ENCODE data around the gene GPR22. TPM values are rescaled to one million over a fixed set of nuclear protein-coding genes. Genes with fewer than 3 reads are reported as not detected.

The GPR22 gene
- total and polyA plus RNA-seq, 5 experiments from 2014 or later, result 0.08 to 0.11 TPM; not detected in 3

GRCh38 chr7:107486041-107486440 lies 16.2 kb downstream of the GPR22 start:
- Mint-ChIP-seq H3K36me3 (peaks cover 0 to 6% (median 0%) of the 10 kb centered on the region in 3 donors), H3K27me3 (no peaks in the 10 kb centered on the region), H3K4me1 (peaks cover 13 to 28% (median 14%) of the 10 kb centered on the region in 4 donors), H3K9me3 (no peaks in the 10 kb centered on the region), H3K27ac (peak overlapping the region in 1 of 10 donors; percentile 24), H3K4me3 (peak overlapping the region in 1 of 10 donors; percentile 38)
- POLR2A ChIA-PET, result no interaction called here
- DNase-seq (no peak), ATAC-seq (no peak)

- POLR2A ChIA-PET, result interaction anchor here (0.8 kb wide), 1 partner anchor 230 kb away, joined by 3 read pairs; no protein-coding TSS in a partner anchor
- H3K4me1 Mint-ChIP-seq, result peaks cover 23 to 58% (median 32%) of the 10 kb centered on the region in 4 donors
- H3K27me3 Mint-ChIP-seq, result no peaks in the 10 kb centered on the region
- ATAC-seq (no peak), DNase-seq (no peak)
- H3K9me3 Mint-ChIP-seq, result peaks cover 0 to 6% (median 0%) of the 10 kb centered on the region in 9 donors
- peaks cover 0 to 15% (median 12%) of the 10 kb centered on the region in 3 donors for H3K36me3 Mint-ChIP-seq
- no peak overlapping the region for H3K27ac Mint-ChIP-seq
- H3K4me3 Mint-ChIP-seq, result no peak overlapping the region
Observed at GRCh38 chr7:107492875-107493274, 23.0 kb downstream of the GPR22 start.

- Mint-ChIP-seq H3K27ac (no peak overlapping the region), H3K9me3 (peaks cover 0 to 10% (median 0%) of the 10 kb centered on the region in 9 donors), H3K4me1 (peaks cover 25 to 59% (median 35%) of the 10 kb centered on the region in 4 donors), H3K27me3 (no peaks in the 10 kb centered on the region), H3K36me3 (peaks cover 0 to 20% (median 17%) of the 10 kb centered on the region in 3 donors), H3K4me3 (peak overlapping the region in 1 of 10 donors; percentile 27)
- POLR2A ChIA-PET, result no interaction called here
- ATAC-seq (no peak), DNase-seq (no peak)
Observed at GRCh38 chr7:107494315-107494751, 24.5 kb downstream of the GPR22 start.

GRCh38 chr7:107494884-107495283 lies 25.0 kb downstream of the GPR22 start:
- H3K27me3 Mint-ChIP-seq, result no peaks in the 10 kb centered on the region
- H3K27ac Mint-ChIP-seq, result peak overlapping the region in 2 of 10 donors; percentile 6 to 63
- peaks cover 0 to 13% (median 0%) of the 10 kb centered on the region in 9 donors for H3K9me3 Mint-ChIP-seq
- peak overlapping the region in 1 of 10 donors; percentile 16 for H3K4me3 Mint-ChIP-seq
- POLR2A ChIA-PET, result no interaction called here
- DNase-seq (no peak), ATAC-seq (no peak)
- H3K36me3 Mint-ChIP-seq, result peaks cover 0 to 23% (median 17%) of the 10 kb centered on the region in 3 donors
- H3K4me1 Mint-ChIP-seq, result peaks cover 27 to 62% (median 35%) of the 10 kb centered on the region in 4 donors

- H3K4me3 Mint-ChIP-seq, result no peak overlapping the region
- peaks cover 23 to 58% (median 32%) of the 10 kb centered on the region in 4 donors for H3K4me1 Mint-ChIP-seq
- H3K27me3 Mint-ChIP-seq, result no peaks in the 10 kb centered on the region
Observed at GRCh38 chr7:107495516-107495915, 25.7 kb downstream of the GPR22 start.

GRCh38 chr7:107499731-107500130 lies 29.9 kb downstream of the GPR22 start:
- no peak overlapping the region for H3K4me3 Mint-ChIP-seq
- no peak for DNase-seq
- POLR2A ChIA-PET, result no interaction called here
- no peak for ATAC-seq
- H3K36me3 Mint-ChIP-seq, result peaks cover 0 to 18% (median 4%) of the 10 kb centered on the region in 3 donors
- peaks cover 12 to 37% (median 29%) of the 10 kb centered on the region in 4 donors for H3K4me1 Mint-ChIP-seq
- H3K27me3 Mint-ChIP-seq, result no peaks in the 10 kb centered on the region
- H3K9me3 Mint-ChIP-seq, result peaks cover 0 to 14% (median 0%) of the 10 kb centered on the region in 9 donors
- no peak overlapping the region for H3K27ac Mint-ChIP-seq

More at GRCh38 chr7:107495516-107495915, 25.7 kb downstream of the GPR22 start:
- POLR2A ChIA-PET, result no interaction called here
- peaks cover 0 to 14% (median 0%) of the 10 kb centered on the region in 9 donors for H3K9me3 Mint-ChIP-seq
- peaks cover 0 to 23% (median 16%) of the 10 kb centered on the region in 3 donors for H3K36me3 Mint-ChIP-seq
- no peak overlapping the region for H3K27ac Mint-ChIP-seq
- DNase-seq (no peak), ATAC-seq (no peak)

GRCh38 chr7:107501593-107501992 lies 31.7 kb downstream of the GPR22 start:
- DNase-seq (peak in 1 of 10 donors; percentile 2), ATAC-seq (no peak)
- Mint-ChIP-seq H3K9me3 (peaks cover 0 to 15% (median 0%) of the 10 kb centered on the region in 9 donors), H3K36me3 (peaks cover 4 to 22% (median 12%) of the 10 kb centered on the region in 3 donors), H3K4me1 (peaks cover 14 to 32% (median 19%) of the 10 kb centered on the region in 4 donors), H3K27ac (no peak overlapping the region), H3K4me3 (no peak overlapping the region), H3K27me3 (no peaks in the 10 kb centered on the region)
- POLR2A ChIA-PET, result interaction anchor here (0.8 kb wide), 1 partner anchor 29 kb away, joined by 3 read pairs; no protein-coding TSS in a partner anchor

GRCh38 chr7:107502154-107502553 lies 32.3 kb downstream of the GPR22 start:
- POLR2A ChIA-PET, result interaction anchor here (0.6 kb wide), 1 partner anchor 61 kb away, joined by 4 read pairs; no protein-coding TSS in a partner anchor
- peak overlapping the region in 1 of 10 donors; percentile 24 for H3K27ac Mint-ChIP-seq
- H3K9me3 Mint-ChIP-seq, result peaks cover 0 to 15% (median 0%) of the 10 kb centered on the region in 9 donors
- DNase-seq (no peak), ATAC-seq (no peak)
- H3K4me3 Mint-ChIP-seq, result no peak overlapping the region
- H3K27me3 Mint-ChIP-seq, result no peaks in the 10 kb centered on the region
- peaks cover 4 to 20% (median 12%) of the 10 kb centered on the region in 3 donors for H3K36me3 Mint-ChIP-seq
- peaks cover 12 to 27% (median 16%) of the 10 kb centered on the region in 4 donors for H3K4me1 Mint-ChIP-seq

- ATAC-seq (no peak), DNase-seq (no peak)
- Mint-ChIP-seq H3K4me1 (peaks cover 14 to 25% (median 17%) of the 10 kb centered on the region in 4 donors), H3K27me3 (no peaks in the 10 kb centered on the region), H3K27ac (no peak overlapping the region), H3K9me3 (peaks cover 0 to 15% (median 0%) of the 10 kb centered on the region in 9 donors), H3K36me3 (peaks cover 4 to 17% (median 14%) of the 10 kb centered on the region in 3 donors), H3K4me3 (no peak overlapping the region)
- POLR2A ChIA-PET, result interaction anchor here (0.6 kb wide), 1 partner anchor 60 kb away, joined by 4 read pairs; no protein-coding TSS in a partner anchor
Observed at GRCh38 chr7:107502797-107503196, 32.9 kb downstream of the GPR22 start.

- peaks cover 11 to 27% (median 18%) of the 10 kb centered on the region in 4 donors for H3K4me1 Mint-ChIP-seq
- no peak for ATAC-seq
- no peak overlapping the region for H3K27ac Mint-ChIP-seq
- no peak overlapping the region for H3K4me3 Mint-ChIP-seq
- peaks cover 4 to 18% (median 13%) of the 10 kb centered on the region in 3 donors for H3K36me3 Mint-ChIP-seq
- DNase-seq, result no peak
- H3K9me3 Mint-ChIP-seq, result peaks cover 0 to 15% (median 0%) of the 10 kb centered on the region in 9 donors
- POLR2A ChIA-PET, result no interaction called here
- no peaks in the 10 kb centered on the region for H3K27me3 Mint-ChIP-seq
Observed at GRCh38 chr7:107503687-107504086, 33.8 kb downstream of the GPR22 start.

- Mint-ChIP-seq H3K4me3 (no peak overlapping the region), H3K27me3 (no peaks in the 10 kb centered on the region), H3K4me1 (peaks cover 16 to 28% (median 22%) of the 10 kb centered on the region in 4 donors), H3K36me3 (peaks cover 4 to 22% (median 9%) of the 10 kb centered on the region in 3 donors), H3K27ac (no peak overlapping the region), H3K9me3 (peaks cover 0 to 15% (median 0%) of the 10 kb centered on the region in 9 donors)
- POLR2A ChIA-PET, result no interaction called here
- DNase-seq, result no peak
- ATAC-seq, result no peak
Observed at GRCh38 chr7:107505362-107505761, 35.5 kb downstream of the GPR22 start.

GRCh38 chr7:107505997-107506673 lies 36.3 kb downstream of the GPR22 start:
- peaks cover 4 to 28% (median 13%) of the 10 kb centered on the region in 3 donors for H3K36me3 Mint-ChIP-seq
- H3K4me1 Mint-ChIP-seq, result peaks cover 17 to 36% (median 26%) of the 10 kb centered on the region in 4 donors
- peaks cover 0 to 15% (median 0%) of the 10 kb centered on the region in 9 donors for H3K9me3 Mint-ChIP-seq
- H3K4me3 Mint-ChIP-seq, result no peak overlapping the region
- no peak for DNase-seq
- no peaks in the 10 kb centered on the region for H3K27me3 Mint-ChIP-seq
- ATAC-seq, result no peak
- POLR2A ChIA-PET, result no interaction called here
- H3K27ac Mint-ChIP-seq, result peak overlapping the region in 3 of 10 donors; percentile 29 to 63 (median 63)

Measured in naive thymus-derived CD8-positive, alpha-beta T cell (primary cell).